PC-9 (cell line): ENCODE results near the gene TSACC. TPM values are rescaled to one million over a fixed set of nuclear protein-coding genes. Genes with fewer than 3 reads are reported as not detected.

ENCODE experiments used
- BruUV-seq: library from RNA; stranded (reverse); fragments of 400-500 nt; replicated peaks from 2 replicates; lab custom pipeline; 2021; lab: Mats Ljungman, UMichigan
- CTCF ChIA-PET: fragments of 300-600 bp; sonication (Branson Sonifier 250); formaldehyde crosslinking; loops from one replicate; lab custom pipeline; 2022; ENCODE audit warnings: antibody characterized with exemption; lab: Charles Lee
- POLR2A ChIA-PET: fragments of 300-600 bp; sonication (Branson Sonifier 250); formaldehyde crosslinking; loops from one replicate; lab custom pipeline; 2022; ENCODE audit warnings: antibody characterized with exemption; ENCODE audit not compliant: unreplicated experiment; lab: Charles Lee
- DNase-seq, 2 experiments: peaks; one replicate each; pipeline versions ENCODE4 v3.0.0 to v3.0.0-alpha.2; 2015 to 2022; ENCODE audit warnings: mixed read lengths in 1 of 2
- H2AFZ ChIP-seq: fragments of 200-600 bp; sonication (generic); 2 replicates; pipeline ENCODE4 v1.8.1; 2017; ENCODE audit warnings: antibody characterized with exemption
- H3F3A ChIP-seq: fragments of 200-600 bp; sonication (generic); 2 replicates; pipeline ENCODE4 v1.8.1; 2017; ENCODE audit warnings: antibody characterized with exemption, mild to moderate bottlenecking, low read depth; ENCODE audit not compliant: insufficient read depth
- H3K27ac ChIP-seq: fragments of 200-600 bp; sonication (generic); 2 replicates; pipeline ENCODE4 v1.6.1; 2016; ENCODE audit warnings: mixed run types
- H3K27me3 ChIP-seq: fragments of 200-600 bp; sonication (generic); 2 replicates; pipeline ENCODE4 v1.6.1; 2016; ENCODE audit warnings: low read depth, mixed run types; ENCODE audit not compliant: insufficient read depth
- H3K36me3 ChIP-seq: fragments of 200-600 bp; sonication (generic); 2 replicates; pipeline ENCODE4 v1.6.1; 2016; ENCODE audit warnings: low read depth, mixed run types
- H3K4me1 ChIP-seq: fragments of 200-600 bp; sonication (generic); replicated peaks from 2 replicates; pipeline ENCODE4 v1.6.1; 2016; ENCODE audit warnings: mixed run types; ENCODE audit not compliant: insufficient read depth
- H3K4me2 ChIP-seq: fragments of 200-600 bp; sonication (generic); 2 replicates; pipeline ENCODE4 v1.6.1; 2017; ENCODE audit warnings: mixed run types
- H3K4me3 ChIP-seq: fragments of 200-600 bp; sonication (generic); 2 replicates; pipeline ENCODE4 v1.6.1; 2016; ENCODE audit warnings: mixed run types
- H3K79me2 ChIP-seq: fragments of 200-600 bp; sonication (generic); 2 replicates; pipeline ENCODE4 v1.6.1; 2017; ENCODE audit warnings: low read depth, mixed run types
- H3K9me2 ChIP-seq: fragments of 200-600 bp; sonication (generic); 2 replicates; pipeline ENCODE4 v1.8.1; 2017; ENCODE audit warnings: mild to moderate bottlenecking; ENCODE audit not compliant: insufficient read depth
- H3K9me3 ChIP-seq: fragments of 200-600 bp; sonication (generic); 2 replicates; pipeline ENCODE4 v1.8.1; 2016; ENCODE audit warnings: low read depth; ENCODE audit not compliant: insufficient read depth
- H4K20me1 ChIP-seq: fragments of 200-600 bp; sonication (generic); 2 replicates; pipeline ENCODE4 v1.8.1; 2017; ENCODE audit not compliant: insufficient read depth
- EZH2 ChIP-seq: fragments of 200-600 bp; sonication (generic); IDR thresholded peaks from 2 replicates; pipeline ENCODE4 v1.8.0; 2017; ENCODE audit warnings: antibody characterized with exemption, low read depth
- intact Hi-C: fragments of 100-400 bp; cut with micrococcal nuclease; formaldehyde crosslinking; loops from one replicate; pipeline ENCODE4 v1.10.0; 2022; ENCODE audit not compliant: unreplicated experiment
- total RNA-seq: library from RNA; stranded (reverse); gene quantifications from 2 replicates; pipeline ENCODE4 v1.2.3, GENCODE V29; 2021
- TF ChIP-seq, protein P1 (sequence below): fragments of 200-600 bp; sonication (generic); conservative IDR thresholded peaks from 2 replicates; pipeline ENCODE4 v1.6.1; 2017; ENCODE audit warnings: mixed run types, antibody characterized with exemption, mild to moderate bottlenecking, moderate library complexity

TSACC gene
- total RNA-seq, 1 experiment from 2014 or later: 1.3 TPM

DNA sequence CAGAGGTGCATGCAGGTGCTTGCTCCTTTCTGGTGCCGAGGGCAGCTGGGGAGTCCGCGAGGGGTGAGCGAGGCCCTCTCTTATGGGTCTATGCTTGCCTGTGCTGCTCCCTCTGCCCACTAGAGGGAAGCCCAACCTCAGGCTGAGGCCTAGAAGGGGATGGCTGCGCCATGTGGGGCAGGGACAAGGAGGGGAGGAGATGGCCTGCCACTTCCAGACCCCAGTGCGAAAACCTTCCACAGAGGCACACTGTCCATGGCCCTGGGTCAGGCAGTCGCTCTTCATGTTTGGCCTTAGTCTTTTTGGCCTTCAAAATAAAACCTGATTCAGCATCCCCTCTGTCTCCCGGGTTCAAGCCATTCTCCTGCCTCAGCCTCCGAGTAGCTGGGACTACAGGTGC is 44.7 kb downstream of the TSACC start:
- H3K4me3 ChIP-seq: no peak overlapping the region
- no peak overlapping the region for H2AFZ ChIP-seq
- H3K4me1 ChIP-seq: 0 out of 2 replicates have a peak, but pooled peaks cover 5% of the 10 kb centered on the region
- no peaks in the 10 kb centered on the region for H3K36me3 ChIP-seq
- intact Hi-C loops: no loop called here
- ChIA-PET CTCF (no interaction called here), POLR2A (no interaction called here)
- no peaks in the 10 kb centered on the region for H4K20me1 ChIP-seq
- H3K4me2 ChIP-seq: no peak overlapping the region
- peak in 1 of 2 experiments; percentile 52 for DNase-seq
- no peaks in the 10 kb centered on the region for H3K9me2 ChIP-seq
- no peaks in the 10 kb centered on the region for H3K79me2 ChIP-seq
- BruUV-seq: no TSS peak
- no peak for TF ChIP-seq EZH2
- TF ChIP-seq, protein P1, sequence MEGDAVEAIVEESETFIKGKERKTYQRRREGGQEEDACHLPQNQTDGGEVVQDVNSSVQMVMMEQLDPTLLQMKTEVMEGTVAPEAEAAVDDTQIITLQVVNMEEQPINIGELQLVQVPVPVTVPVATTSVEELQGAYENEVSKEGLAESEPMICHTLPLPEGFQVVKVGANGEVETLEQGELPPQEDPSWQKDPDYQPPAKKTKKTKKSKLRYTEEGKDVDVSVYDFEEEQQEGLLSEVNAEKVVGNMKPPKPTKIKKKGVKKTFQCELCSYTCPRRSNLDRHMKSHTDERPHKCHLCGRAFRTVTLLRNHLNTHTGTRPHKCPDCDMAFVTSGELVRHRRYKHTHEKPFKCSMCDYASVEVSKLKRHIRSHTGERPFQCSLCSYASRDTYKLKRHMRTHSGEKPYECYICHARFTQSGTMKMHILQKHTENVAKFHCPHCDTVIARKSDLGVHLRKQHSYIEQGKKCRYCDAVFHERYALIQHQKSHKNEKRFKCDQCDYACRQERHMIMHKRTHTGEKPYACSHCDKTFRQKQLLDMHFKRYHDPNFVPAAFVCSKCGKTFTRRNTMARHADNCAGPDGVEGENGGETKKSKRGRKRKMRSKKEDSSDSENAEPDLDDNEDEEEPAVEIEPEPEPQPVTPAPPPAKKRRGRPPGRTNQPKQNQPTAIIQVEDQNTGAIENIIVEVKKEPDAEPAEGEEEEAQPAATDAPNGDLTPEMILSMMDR: peak; percentile 84
- H3K27me3 ChIP-seq: no peaks in the 10 kb centered on the region
- H3K9me3 ChIP-seq: no peaks in the 10 kb centered on the region
- peaks cover 7% of the 10 kb centered on the region; the same call in 1 of the 2 replicates for H3F3A ChIP-seq
- no peak overlapping the region for H3K27ac ChIP-seq

DNA sequence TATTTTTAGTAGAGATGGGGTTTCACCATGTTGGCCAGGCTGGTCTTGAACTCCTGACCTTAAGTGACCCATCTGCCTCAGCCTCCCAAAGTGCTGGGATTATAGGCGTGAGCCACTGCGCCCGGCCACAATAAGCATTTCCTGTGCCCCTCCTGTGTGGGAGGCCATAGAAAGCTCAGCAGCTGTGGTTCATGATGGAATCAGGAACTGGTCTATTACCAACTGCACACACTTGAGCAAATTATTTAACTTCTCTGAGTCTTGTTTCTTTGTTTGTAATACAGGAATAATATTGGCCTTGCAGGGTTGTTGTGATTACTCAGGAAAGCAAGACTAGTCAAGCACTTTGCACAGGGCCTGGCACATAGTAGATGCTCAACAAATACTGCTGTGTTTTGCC is 45.7 kb downstream of the TSACC start:
- Histone ChIP-seq H3K79me2 (no peaks in the 10 kb centered on the region), H3K27ac (no peak overlapping the region), H3K9me2 (no peaks in the 10 kb centered on the region), H3K4me2 (no peak overlapping the region), H3F3A (peaks cover 4% of the 10 kb centered on the region; the same call in 1 of the 2 replicates), H3K4me3 (no peak overlapping the region), H4K20me1 (no peaks in the 10 kb centered on the region), H3K9me3 (no peaks in the 10 kb centered on the region), H3K36me3 (no peaks in the 10 kb centered on the region), H3K4me1 (0 out of 2 replicates have a peak, but pooled peaks cover 5% of the 10 kb centered on the region), H2AFZ (no peak overlapping the region), H3K27me3 (no peaks in the 10 kb centered on the region)
- intact Hi-C loops: no loop called here
- POLR2A ChIA-PET: no interaction called here
- no peak for DNase-seq
- CTCF ChIA-PET: no interaction called here
- BruUV-seq: no TSS peak
- TF ChIP-seq EZH2: no peak
- TF ChIP-seq, protein P1: no peak

DNA sequence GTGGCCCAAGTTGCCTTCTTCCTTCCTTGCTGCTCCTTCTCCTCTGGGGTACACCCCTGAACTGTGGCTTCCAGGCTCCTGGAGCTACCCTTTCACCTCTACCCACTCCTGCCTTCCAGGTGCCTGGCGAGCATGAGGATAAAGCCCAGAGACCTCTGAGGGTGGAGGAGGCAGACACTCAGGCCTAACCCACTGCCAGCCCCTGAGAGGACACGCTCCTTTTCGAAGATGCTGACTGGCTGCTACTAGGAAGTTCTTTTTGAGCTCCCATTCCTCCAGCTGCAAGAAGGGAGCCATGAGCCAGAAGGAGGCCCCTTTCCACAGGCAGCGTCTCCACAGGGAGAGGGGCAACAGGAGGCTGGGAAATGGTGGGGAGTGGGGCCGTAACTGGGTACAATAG is 46.3 kb downstream of the TSACC start:
- no peaks in the 10 kb centered on the region for H3K9me2 ChIP-seq
- POLR2A ChIA-PET: no interaction called here
- no peaks in the 10 kb centered on the region for H3F3A ChIP-seq
- H3K4me2 ChIP-seq: no peak overlapping the region
- no peak for DNase-seq
- no peaks in the 10 kb centered on the region for H4K20me1 ChIP-seq
- TF ChIP-seq EZH2: no peak
- TF ChIP-seq, protein P1: no peak
- no peaks in the 10 kb centered on the region for H3K36me3 ChIP-seq
- H3K27me3 ChIP-seq: no peaks in the 10 kb centered on the region
- H3K79me2 ChIP-seq: no peaks in the 10 kb centered on the region
- intact Hi-C loops: loop anchor here (1.0 kb wide), 2 partner anchors 60 to 224 kb away; no protein-coding TSS in a partner anchor
- H3K4me1 ChIP-seq: 0 out of 2 replicates have a peak, but pooled peaks cover under 1% of the 10 kb centered on the region
- H3K9me3 ChIP-seq: no peaks in the 10 kb centered on the region
- no peak overlapping the region for H2AFZ ChIP-seq
- no peak overlapping the region for H3K4me3 ChIP-seq
- H3K27ac ChIP-seq: no peak overlapping the region
- CTCF ChIA-PET: interaction anchor here (0.7 kb wide), 1 partner anchor 70 kb away, joined by 4 read pairs; no protein-coding TSS in a partner anchor
- no TSS peak for BruUV-seq
